ENCODE data around the gene CIB4.

Gene CIB4

GRCh38 chr2:26639685-26640243 is 1.4 kb downstream of the CIB4 start:
- no peak for DNase-seq

GRCh38 chr2:26637811-26638310 is 3.3 kb downstream of the CIB4 start:
- DNase-seq, result no peak

- no peak for DNase-seq
These were observed 4.2 kb downstream of the CIB4 start for GRCh38 chr2:26636935-26637334.

DNA sequence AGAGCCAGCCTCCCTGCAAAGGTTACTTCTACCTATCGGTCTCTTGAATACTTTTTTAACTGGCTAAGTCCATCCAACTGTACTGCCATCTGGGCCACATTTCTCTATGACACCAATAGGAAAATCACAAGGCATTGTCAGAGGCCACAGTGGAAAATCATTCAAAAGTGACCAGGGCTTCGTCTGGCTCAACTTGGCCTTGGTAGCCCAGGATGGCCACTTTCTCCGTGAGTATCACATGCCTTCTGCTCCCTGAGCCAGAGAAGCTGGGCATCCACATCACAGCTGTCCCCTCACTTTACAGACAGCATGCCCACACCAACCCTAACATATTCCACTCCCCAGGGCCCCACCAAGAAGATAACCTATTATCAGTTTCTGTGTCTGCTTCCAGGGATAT is 5.8 kb downstream of the CIB4 start:
- no peak for DNase-seq

DNA sequence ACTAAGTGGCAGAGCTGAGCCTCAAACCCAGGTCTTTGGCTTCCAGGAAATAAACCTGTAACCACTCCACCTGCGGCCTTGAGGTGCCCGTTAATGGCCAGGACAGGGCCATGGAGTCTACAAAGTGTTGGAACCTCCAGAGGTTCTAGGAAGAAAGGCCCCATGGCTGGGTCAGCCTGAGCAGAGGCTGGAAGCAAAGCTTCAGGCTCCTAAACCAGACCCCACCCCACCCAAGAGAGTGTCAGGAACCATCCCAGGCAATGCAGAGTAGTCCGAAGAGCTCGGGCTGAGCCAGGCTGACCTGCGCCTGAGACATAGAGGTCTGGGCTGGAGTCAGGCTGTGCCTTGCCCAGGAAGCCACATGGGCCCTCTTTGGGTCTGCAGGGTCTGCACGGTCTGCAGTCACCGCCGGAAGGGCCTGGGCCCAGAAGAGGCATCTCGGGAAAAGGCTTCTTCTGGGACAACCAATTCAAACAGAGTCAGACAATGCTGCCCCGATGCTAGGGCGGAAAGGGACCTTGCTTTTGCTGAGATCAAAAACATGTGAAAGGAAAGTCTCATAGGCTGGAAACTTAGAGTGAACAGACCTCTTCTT is 6.4 kb downstream of the CIB4 start:
- no peak for DNase-seq

- no peak for DNase-seq
These were observed 7.1 kb downstream of the CIB4 start for GRCh38 chr2:26633993-26634595.

- no peak for DNase-seq
These were observed 7.7 kb downstream of the CIB4 start for GRCh38 chr2:26633351-26633945.

GRCh38 chr2:26632624-26633185 is 8.5 kb downstream of the CIB4 start:
- DNase-seq, result no peak

DNA sequence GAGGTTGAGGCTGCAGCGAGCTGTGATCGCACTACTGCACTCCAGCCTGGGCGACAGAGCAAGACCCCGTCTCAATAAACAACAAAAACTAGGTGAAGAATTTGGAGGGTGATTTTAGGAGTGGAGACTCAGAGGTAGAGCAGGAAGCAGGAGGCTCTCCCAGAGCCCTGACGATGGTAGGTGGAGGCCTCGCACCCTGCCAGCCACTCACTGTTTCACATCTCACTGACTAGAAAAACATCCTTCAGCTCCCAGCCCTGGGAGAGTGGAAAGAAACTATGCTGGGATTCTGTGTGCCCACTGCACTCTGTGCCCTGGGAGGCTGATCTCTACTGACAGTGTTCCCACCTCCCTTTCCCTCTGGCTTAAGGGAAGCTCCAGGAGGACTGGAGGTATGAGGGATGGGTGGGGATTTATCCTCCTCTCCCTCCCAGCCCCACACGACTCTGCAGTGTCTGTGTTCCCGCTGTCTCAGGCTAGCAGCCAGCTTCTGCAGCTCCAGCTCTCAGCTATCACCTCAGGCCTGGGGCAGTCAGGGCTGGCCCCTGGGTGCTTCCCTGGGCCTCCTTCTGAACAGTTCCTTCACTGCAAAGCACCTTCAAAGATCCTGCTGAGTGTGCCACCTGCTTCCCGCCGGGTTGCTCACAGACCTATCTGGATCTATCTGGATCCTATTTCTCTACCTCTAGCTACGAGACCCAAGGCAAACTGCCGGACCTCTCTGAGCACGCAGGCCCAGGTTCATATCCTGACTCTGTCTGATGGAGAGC is 9.6 kb downstream of the CIB4 start:
- no peak for DNase-seq

- no peak for DNase-seq
These were observed 10.4 kb downstream of the CIB4 start for GRCh38 chr2:26630669-26631360.

GRCh38 chr2:26630235-26630634 is 10.9 kb downstream of the CIB4 start:
- no peak for DNase-seq

DNA sequence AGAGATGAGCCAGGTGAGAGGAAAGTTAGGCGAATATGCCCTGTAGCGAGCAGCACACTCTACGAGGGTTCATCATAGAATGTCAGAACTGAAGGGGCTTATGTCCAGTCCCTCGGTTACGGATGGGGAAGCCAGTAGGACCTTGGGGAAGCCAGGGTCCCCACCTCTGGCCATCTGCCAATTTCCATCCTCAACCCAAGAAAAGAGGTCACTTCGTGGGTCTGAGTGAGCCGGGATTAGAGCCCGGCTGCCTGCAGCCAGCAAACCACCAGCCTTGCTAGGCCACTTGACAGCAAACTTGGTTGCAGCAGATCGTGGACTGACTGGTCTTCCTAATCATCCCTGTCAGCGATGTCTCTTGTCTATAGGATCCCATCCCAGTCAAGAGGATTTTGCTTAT is 11.4 kb downstream of the CIB4 start:
- DNase-seq, result no peak

DNA sequence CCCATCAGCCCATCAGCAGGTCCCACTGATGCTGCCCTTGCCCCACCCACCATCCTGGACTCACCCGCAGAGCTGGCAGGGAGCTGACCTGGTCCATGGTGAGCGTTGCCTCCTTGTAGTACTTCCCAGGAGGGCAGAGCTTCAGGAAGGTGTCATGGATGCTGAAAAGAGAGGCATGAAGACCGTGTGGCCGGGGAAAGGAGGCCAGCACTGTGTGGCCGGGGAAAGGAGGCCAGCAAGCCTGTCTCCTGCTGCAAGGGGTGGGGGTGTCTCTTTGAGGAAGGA is 11.9 kb downstream of the CIB4 start:
- no peak for DNase-seq

GRCh38 chr2:26628561-26629345 is 12.4 kb downstream of the CIB4 start:
- DNase-seq, result no peak

DNA sequence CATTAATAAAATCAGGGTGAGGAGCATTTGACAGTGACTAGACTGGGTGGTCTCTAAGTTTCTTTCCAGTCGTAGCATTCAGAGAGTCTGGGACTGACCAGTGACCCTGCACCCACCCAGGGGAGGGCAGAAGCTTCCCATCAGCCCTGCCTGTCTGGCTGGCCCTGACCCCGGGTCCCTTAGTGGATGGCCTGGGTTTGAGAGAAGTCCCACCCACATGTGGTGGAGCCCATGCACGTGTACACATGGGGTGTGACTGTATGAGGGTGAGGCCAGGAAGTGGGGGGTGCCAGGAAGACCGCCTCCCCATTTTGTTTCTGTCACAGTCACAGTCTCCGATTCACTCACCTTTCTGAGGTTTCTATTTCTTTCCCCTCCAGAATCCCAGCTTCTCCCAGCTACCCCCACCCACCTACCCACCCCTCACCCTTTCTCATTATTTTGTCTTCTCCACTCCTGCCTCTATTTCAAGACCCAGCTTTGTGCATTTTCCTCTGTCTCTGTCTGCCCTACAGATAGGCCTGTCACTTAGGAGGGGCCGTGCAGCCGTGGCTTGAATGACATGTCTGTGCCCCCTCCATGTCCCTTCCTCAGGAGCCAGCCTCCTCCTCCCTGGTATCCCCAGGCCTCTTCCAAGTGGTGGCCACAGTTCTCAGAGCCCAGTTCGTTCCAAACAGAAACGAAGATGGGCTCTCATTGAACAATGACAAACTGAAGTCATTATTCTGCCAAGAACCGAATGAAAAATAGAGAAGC is 13.6 kb downstream of the CIB4 start:
- no peak for DNase-seq

DNA sequence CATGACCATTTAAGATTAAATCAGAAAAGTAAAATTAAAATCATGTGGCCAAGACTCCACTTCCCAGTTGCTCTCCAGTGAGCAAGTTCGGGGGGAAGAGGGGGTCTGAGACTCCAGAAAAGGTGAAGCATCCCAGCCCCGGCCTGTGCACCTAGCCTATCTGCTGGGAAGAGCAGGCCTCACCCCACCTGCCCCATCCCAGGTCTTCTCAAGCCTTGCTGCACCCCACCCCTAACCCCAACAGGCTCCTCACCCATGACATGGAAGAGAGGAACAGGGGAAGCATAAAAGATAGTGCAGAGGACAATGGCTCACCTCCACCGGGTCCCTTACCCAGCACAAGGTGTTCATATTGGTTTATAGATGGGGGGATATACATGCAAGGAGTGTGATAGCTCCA is 14.6 kb downstream of the CIB4 start:
- no peak for DNase-seq

GRCh38 chr2:26623541-26624495 is 17.3 kb downstream of the CIB4 start:
- DNase-seq, result no peak

DNA sequence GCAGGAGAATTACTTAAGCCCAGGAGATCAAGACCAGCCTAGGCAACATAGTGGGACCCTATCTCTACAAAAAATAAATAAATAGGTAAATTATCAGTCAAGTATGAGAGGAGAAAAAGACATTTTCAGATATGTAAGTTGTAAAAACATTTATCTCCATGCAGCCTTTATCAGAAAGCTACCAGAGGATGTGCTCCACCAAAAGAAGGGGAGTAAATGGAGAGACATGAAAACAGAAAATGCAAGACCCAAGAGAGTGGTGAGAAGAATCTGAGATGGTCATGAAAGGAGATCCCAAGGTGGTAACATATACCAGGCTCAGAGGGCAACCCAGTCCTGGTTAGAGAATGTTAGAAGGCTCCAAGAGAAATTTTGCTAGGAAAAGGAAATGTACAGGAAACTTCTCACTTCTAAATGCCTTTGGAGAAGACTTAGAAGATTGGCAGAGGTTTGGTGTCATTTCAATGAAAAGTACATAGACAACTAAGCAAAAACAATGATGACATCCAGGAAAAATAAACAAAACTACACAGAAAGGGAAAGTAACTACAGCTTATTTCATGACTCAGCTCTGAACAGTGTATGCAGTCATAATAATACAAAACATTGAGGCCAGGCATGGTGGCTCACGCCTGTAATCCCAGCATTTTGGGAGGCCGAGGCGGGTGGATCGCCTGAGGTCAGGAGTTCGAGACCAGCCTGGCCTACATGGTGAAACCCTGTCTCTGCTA is 19.5 kb downstream of the CIB4 start:
- DNase-seq, result no peak

- DNase-seq, result no peak
These were observed 21.0 kb downstream of the CIB4 start for GRCh38 chr2:26620031-26620605.

Data from NK-92 treated with Interleukin-12 subunit alpha and Interleukin-12 subunit beta, amount 100 ng/mL, for 24 hours (cell line).